Measurements from ENCODE around the gene CD47. TPM values are rescaled to one million over a fixed set of nuclear protein-coding genes. Genes with fewer than 3 reads are reported as not detected.

Gene CD47
- total RNA-seq, 1 donor from 2014 or later = 54.5 TPM

DNA sequence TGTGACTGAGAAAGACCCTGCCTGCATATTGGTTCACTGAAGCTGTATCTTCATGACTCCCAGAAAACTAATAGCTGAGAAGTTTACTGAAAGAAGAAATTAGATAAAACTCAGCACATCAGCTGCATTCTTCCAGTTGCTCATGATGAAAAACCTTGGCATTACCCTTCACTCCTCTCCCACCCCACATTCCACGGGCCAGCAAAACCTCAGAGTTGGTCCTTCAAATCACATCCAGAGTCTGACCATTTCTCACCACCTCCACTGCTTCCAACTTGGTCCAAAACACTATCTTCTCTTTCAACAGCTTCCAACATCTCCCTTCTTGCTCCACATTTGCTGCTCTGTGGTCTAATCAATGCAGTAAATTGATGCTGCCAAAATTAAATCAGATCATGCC is 97.1 kb downstream of the CD47 start:
- TF ChIP-seq, protein P1, sequence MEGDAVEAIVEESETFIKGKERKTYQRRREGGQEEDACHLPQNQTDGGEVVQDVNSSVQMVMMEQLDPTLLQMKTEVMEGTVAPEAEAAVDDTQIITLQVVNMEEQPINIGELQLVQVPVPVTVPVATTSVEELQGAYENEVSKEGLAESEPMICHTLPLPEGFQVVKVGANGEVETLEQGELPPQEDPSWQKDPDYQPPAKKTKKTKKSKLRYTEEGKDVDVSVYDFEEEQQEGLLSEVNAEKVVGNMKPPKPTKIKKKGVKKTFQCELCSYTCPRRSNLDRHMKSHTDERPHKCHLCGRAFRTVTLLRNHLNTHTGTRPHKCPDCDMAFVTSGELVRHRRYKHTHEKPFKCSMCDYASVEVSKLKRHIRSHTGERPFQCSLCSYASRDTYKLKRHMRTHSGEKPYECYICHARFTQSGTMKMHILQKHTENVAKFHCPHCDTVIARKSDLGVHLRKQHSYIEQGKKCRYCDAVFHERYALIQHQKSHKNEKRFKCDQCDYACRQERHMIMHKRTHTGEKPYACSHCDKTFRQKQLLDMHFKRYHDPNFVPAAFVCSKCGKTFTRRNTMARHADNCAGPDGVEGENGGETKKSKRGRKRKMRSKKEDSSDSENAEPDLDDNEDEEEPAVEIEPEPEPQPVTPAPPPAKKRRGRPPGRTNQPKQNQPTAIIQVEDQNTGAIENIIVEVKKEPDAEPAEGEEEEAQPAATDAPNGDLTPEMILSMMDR (IDR thresholded peaks at IDR 0.05; ENCODE audit: insufficient read depth, low read length, poor library complexity, severe bottlenecking) = no peak
- Histone ChIP-seq H3K27me3 (ENCODE audit: control insufficient read depth, insufficient read depth, low read length) (no peaks in the 10 kb centered on the region), H3K36me3 (ENCODE audit: control insufficient read depth, insufficient read depth, low read length) (no peaks in the 10 kb centered on the region), H3K4me3 (ENCODE audit: low read depth, low read length) (no peak overlapping the region)
- DNase-seq (ENCODE audit: low read depth) = no peak

Other genes starting within 250 kb of the CD47 start
- 17.9 and 29.6 TPM in 2 replicates for gene IFT57, start 131.4 kb upstream of the CD47 start, total RNA-seq
- 0.79 TPM in 1 of 2 replicates, not detected in the other for gene HHLA2, start 205.5 kb upstream of the CD47 start, total RNA-seq

All from kidney epithelial cell (primary cell).